Ureter (tissue), 1 donor: ENCODE data around the gene KCNAB1. TPM values are rescaled to one million over a fixed set of nuclear protein-coding genes. Genes with fewer than 3 reads are reported as not detected.

ENCODE experiments used
- DNase-seq: peaks from one replicate; pipeline ENCODE4 v3.0.0-alpha.2; 2020; ENCODE audit warnings: low spot score
- total RNA-seq: library from RNA; stranded (reverse); gene quantifications from one replicate; pipeline ENCODE4 v1.2.4, GENCODE V29; 2023
- donor health status: DM: yes; HTN: yes; CAD: no.

The KCNAB1 gene
- total RNA-seq, 1 donor from 2014 or later, result 9.1 TPM

DNA sequence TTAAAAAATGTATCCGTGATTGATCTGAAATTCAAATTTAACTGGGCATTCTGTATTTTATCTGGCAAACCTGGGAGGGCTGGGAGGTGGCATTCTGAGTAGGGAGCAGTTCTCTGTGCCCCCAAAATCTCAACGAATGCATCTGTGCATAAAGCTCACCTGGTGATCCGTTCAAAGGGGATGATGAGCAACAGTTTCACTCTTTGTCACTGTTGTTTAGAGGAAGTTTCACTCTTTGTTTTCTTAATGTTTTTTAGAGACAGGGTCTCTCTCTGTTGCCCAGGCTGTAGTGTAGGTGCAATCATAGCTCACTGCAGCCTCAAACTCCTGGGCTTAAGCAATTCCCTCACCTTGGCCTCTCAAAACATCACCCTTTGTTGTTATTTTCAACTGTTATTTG lies 247.8 kb downstream of the KCNAB1 start:
- DNase-seq, result no peak

DNA sequence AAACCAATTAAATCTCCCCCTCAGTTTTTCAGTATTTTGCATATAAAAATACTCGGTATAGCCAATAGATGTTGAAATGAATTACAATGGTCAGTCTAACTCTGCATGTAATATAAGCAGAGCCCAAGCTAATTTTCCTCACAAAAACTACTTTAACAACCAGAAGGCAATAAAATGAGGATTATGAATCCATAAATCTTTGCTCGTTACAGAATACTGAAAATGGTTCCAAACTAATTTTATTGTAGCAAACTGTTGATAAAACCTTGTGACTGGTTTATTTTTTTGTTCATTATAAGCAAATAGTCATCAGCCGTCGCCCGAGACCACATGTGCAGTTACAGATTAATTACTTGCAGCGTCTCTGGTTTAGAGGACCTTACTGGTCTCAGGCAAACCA lies 251.3 kb downstream of the KCNAB1 start:
- no peak for DNase-seq

DNA sequence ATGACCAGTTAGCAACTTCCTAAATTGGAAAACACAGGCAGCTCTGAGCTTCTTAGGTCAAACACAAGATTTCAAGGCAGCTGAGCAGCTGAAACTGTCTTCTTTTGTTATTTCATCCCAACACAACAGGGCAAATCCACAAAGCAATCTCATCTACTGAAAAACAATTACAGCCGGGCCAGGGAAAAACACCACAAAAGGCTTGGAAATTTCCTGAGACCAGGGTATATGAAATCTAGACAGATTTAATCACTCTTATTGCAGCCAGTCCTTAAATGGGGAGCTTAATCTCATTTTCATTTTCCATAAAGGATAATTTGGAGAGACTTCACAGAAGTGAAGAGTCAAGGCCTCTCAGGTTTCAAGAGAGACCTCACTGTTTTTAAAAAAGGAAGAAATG lies 252.7 kb downstream of the KCNAB1 start:
- no peak for DNase-seq

DNA sequence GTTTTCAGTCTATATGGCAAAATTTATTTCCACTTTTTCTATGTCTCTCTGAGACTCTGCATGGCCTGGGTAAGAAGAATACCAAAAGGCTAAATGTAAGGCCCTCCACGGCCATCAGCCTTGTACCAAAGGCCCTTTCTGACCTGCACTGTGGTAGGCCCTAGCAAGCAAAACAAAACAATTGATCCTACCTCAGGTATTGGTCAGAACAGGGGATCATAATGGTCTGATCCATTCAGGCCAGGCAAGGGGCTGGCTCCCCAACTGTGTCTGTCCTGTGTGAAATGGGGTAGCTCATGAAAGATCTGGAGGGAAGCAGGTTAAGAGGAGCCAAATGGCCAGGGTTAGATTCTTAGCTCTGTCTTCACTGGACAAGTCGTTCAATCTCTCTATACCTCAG lies 253.3 kb downstream of the KCNAB1 start:
- no peak for DNase-seq

DNA sequence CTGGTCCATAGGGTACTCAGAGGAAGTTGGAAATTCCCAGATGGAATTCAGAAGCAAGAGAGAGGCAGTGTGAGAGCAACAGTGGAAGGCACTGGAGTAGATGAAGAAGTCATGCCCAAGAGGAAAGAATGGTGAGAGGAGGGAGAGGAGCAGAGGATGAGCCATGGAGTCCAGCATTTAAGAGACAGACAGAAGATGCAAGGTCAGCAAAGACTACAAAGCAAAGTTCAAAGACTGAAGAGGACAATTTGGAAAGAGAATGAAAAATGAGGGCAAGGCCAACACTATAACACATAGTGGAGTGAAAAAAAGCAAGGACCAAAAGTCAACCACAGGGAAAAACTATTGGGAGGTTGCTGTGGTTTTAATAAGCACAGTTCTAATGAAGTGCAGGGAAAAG lies 255.8 kb downstream of the KCNAB1 start:
- DNase-seq, result no peak

DNA sequence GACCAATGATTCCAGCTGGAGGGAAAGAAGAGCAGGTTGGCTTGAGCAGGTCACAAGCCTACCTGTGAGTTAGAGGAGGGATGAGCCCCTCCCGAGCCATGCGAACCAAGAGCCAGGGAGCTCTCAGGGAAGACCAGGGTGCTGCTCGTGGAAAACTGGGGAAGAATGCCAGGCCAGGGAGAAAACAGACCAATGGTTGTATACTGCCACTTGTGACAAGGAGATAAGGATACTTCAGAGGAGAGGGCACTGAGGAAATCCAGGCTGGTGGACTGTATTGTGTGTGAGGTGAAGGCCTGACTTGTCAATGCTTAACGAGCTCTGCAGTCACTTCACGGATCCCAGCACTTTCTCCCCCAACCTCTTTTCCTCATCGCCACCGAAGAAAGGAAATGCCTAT lies 256.9 kb downstream of the KCNAB1 start:
- no peak for DNase-seq

DNA sequence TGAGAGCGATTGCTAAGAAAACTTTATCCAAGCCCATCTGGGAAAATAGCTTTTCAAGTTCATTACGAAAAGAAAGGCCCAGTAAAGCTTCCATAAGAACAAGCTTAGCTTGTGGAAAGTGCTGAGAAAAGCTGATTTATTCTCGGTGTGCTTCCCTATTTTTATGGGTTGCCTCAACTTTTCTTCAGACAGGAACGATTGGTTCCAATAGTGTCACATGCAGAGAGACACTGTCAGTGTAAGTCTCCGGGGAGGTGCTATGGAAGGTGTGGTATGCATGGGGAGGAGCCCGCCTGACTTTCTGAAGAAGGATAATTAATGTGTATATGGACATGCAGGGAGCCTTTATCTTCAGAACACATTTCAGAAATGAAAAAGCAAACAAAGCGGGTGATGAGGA lies 257.3 kb downstream of the KCNAB1 start:
- DNase-seq, result no peak

DNA sequence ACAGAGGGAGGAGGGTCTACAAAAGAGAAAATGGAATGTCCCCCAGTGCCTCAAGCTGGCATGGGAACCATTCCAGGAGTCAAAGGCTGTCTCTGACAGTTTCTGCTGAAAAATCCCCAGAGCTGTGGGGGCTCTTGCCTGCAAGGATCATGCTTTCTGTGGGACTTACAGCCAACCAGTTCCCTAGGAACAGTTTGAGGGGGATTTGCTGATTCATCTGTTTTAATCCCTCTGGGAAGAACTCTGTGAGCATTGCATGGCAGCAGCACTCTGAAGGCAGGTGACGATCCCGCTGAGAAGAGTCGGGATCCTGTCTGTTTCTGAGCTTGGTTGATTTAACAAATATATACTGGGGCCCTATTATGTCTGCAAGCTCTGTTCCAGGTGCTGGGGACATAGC lies 258.5 kb downstream of the KCNAB1 start:
- no peak for DNase-seq

DNA sequence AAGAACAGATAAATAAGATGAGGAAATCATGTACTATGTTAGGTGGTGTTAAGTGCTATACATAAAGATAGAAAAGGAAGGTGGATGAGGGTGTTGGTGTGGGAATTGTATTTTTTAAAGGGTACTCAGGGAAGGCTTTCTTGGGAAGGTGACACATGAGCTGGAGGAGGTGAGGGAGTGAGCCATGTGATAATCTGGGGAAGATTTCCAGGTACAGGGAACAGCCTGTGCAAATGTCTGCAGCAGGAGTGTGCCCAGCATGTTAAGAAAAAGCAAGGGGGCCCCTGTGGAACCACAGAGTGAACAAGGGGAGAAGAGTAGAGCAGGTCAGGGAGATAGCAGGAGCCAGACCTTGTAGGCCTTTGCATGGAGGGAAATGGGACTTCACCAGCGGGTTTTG lies 258.9 kb downstream of the KCNAB1 start:
- DNase-seq, result no peak

DNA sequence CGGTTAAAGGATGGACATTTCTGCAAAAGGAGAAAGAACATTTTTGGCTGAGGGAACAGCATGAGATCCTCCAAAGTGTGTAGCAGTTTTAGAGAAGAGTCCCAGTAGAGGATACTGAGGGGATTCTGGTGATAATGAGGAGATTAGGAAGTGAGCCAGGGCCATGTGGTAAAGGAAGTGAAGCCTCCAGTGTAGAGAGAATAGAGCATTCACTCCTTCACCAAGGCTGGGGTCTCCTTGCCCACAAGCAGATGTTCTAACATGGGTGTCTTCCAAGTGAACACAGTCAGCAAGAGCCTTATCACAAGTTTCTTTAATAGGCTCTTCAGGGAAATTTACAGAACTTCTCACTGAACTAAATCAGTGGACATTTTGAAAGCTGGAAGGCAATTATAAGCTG lies 260.9 kb downstream of the KCNAB1 start:
- DNase-seq, result no peak

DNA sequence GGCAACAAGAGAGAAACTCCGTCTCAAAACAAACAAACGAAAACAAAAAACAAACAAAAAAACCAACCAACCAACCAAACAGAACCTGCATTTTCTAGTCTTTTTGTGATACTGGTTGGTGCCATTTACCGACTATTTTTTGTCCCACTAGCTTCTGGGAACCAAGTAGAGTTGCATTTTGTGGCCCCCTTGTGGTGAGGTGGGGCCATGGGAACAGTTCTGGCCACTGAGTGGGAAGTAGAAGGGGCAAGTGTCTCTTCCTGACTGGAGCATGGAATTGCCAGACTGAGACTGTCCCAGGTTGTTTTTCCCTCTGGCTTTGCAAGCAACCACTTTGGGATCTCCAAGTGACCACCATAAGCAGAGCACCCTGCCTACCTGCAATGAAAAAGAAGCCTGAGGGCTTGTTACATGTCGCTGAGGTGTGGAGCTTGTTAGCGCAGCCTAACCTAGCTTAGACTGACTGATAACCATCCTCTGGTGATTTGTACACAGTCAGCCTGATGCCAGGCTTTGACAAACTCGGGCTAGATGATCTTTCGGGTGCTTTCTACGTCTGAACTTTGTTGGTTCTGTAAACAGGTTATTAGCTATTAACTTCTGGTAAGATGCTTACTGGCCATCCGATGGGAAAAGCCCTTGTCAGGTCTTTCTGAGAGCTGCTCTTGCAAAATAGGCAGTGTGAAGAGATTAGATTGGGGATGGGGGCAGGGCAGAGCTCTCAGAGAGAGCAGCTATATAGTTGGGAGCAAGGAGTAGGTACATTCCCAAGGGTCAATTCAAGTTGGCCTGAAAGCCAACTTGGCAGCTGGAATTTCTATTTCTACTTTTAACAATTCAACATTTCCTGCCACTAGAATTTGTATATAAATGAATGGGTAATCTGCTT lies 262.3 kb downstream of the KCNAB1 start:
- no peak for DNase-seq

DNA sequence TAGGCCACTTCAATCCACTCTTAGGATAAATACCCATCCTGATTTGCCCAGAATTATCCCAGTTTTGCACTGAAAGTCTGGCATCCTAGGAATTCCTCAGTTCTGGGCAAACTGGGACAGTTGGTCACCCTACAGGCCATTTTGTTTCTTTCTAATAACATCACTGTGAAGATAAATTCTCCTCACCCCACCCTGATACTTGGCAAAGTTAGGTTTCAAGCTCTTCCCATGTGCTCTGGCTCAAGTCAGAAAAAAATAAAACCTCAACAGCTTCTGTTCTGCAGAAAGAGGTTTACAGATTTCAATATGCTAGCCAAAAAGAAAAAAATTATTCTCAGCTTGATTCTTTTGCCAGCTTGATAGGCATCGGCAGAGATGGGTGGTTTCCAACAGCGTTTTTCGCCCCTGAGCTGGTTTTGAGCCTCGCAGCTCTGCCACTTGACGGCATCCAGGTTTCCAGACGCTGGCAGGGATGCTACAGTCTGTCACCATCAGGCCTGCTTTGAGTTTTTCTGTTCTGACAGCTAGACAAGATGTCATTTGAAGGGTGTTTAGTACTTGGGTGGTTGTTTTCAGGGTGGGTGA lies 263.2 kb downstream of the KCNAB1 start:
- no peak for DNase-seq

DNA sequence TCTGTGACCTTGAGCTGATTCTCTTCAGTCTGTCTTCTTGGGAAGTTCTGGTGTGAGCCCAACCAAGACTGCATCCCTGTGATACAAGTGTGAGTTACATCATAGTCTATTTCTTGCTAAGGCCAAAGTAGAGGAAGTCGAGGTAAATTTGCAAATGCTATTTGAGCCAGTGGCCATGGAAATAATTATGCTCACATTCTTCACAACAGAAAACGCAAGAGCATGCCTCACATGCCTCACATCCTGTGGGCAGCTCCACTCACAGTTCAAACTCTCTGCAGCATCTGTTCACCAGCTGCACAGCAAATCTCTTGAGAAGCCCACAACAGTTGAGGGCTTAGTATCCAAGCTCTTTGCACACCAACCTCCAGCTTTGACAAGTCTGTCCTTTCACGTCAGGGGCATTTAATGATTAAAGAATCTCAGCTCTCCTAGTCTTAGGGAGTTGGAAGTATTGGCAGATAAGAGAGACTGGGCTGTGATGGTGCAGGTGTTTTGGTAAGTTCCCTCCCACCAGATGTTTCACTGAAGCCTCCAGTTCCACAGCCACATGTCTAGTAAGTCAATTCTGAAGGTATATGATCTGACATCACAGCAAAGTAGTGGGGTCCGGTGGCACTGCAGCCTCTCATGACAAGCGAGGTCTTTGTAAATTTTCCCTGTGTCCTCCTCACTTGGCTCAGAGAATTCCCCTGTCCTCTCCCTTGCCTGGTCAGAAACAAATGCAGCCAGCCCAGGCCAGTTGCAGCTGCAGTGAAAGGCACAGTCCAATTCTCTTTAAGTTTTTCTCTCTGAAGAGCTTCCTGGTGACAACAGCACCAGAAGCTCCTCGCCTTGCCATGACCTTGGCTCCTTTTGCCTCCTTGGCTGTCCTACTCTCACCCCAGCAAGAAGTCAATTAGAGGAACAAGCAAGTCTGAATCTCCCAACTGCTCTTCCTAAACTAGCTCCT lies 268.4 kb downstream of the KCNAB1 start:
- DNase-seq, result no peak

DNA sequence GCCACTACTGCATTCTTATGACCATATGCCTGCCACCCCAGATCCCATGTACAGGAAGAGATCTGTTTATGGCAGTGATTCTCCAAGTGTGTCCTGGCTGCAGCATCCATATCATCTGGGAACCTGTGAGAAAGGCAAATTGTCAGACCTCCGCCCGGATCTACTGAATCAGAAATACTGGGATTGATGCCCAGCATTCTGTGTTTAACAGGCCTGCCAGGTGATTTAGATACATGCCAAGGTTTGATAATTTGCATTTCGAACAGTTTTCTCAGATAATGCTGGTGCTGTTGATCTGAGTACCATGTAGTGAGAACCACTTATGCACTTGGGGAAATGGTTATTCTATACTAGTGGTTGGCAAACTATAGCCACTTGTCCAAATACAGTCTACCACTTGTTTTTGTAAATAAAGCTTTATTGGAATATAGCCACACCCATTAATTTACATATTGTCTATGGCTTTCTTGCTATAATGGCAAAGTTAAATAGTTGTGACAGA lies 269.1 kb downstream of the KCNAB1 start:
- no peak for DNase-seq

DNA sequence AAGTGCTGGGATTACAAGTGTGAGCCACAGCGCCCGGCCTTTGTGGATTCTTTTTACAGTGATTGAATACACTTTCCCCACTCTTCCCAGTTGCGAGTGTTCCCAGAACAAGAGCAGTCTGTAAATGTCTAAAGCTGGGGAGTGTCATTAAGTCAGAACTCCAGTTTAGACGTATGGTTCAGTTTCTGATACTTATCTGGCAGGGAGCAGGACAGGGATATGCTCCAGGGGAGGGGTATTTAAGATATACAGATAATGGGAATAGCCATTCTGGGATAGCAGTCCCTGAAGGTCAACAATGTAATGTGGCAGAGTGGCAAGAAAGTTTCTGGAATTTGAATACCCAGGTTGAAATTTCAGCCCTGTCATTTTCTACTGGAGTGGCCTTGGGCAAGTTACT lies 270.5 kb downstream of the KCNAB1 start:
- DNase-seq, result no peak

DNA sequence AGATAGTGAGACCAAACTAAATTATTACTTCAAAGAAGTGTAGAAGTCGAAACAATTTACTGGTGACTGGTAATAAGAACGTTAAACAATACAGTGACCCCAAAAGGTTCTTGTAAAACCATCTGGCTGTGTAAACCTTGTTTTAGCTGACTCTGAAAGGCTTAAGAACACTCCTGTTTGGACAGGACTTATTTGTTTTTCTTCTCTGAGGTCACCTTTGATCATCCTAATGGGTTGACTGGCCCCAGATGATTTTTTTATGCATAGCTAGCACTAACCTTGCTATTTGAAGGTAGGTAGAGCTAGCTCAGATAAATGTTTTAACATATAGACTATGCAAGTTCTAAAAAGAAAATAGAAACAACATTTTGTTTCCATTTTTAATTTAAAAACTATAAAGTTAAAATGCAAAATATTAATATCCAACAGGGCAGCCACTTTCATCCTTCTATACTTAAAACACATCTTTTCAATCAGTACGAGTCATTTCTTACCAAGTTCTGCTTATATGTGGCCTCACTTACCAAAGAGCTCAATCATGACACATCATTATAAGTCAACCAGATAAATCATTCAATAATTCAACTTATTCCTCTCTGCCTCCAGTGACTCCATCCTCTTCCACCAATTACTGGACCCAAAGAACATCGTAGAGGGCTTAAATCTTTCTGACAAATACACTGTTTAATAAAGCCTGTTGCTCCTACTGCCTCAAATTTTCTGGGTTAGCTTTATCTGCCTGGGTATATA lies 275.8 kb downstream of the KCNAB1 start:
- DNase-seq, result no peak

DNA sequence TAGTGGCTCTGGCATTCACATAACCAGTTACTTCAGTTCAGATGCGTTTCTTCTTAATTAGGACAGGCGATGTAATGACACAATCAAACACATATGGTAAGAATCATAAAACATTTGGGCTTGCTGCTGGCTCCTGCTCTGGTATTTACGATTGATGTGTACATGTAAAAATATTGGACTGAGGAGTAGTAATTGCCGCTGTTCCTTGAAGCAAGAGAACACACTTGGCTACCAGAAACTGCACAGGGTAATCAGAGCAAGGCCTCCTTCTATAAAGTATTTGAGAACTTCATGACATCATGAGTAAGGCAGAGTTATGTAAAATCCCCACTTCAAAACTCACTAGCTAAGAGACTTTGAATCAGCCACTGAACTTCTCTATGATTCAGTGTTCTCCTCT lies 276.5 kb downstream of the KCNAB1 start:
- no peak for DNase-seq

DNA sequence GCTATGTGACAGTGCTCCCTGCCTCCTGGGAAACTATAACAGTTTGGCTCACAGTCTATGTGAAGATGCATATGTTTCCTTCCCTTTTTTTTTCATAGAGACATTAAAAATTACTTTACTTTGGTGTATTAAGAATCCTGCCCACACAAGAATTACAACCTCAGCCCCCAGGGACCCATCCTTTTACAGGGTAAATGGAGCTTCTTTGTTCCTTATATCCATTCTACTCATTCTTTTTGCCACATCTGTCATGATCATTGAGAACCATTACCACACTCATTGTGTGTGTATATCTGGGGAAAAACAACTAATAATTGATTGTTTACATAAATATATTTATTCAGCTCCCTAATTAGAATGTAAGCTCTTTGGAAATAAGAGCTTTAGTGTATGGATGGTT lies 277.2 kb downstream of the KCNAB1 start:
- DNase-seq, result no peak

DNA sequence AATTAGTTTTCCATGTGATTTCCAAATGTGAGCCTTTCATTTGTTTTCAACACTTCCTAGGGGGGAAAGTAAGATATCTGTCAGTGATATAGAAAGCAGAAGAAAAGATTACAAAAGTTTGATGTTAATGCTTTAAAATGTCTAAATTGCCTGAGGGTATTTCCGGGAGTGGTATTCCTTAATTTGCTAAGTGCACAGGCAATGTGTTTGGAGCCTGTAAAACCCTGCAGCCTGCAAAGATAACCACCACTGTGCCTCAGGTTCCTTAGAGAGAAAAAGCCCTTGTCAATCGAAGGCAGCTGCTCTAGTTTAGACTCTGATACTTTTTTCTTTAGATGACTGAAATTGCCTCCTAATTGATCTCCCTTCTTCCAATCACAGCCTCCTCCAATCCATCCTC lies 279.7 kb downstream of the KCNAB1 start:
- no peak for DNase-seq

DNA sequence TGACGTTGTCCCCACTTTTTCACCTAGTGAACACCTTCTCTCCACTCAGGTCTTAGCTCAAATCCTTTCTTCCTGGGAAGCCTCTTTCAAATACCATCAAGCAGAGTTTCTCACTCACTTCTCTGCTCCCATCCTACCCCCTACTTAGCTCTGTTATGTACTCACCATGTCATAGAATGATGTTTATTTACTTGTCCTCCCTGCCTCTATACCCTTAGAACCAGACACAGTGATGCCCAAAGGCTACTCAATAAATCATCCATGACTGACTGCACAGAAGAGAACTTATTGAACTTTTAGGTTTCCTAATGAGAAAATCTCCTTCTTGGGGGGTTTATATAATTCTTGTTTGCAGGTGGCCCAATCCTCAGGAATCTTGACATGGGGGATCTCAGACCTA lies 280.4 kb downstream of the KCNAB1 start:
- no peak for DNase-seq

DNA sequence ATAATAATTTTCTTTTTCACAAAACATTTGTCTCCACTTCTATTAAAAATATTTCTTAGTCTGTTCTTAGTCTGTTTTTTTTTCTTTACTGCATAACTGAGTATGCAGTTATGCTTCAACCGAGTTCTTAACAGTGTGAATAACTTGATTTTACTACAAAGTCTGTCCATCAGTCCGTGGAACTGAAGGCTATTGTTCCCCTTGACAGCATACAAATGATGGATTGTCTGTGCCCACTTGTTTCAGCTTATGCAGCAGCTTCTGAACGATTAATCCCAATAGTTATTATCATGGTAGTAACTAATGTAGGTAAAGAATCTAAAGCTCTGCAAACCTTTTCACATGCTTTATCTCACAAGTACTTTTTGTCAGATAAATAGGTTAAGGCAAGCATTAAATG lies 283.8 kb downstream of the KCNAB1 start:
- DNase-seq, result no peak

DNA sequence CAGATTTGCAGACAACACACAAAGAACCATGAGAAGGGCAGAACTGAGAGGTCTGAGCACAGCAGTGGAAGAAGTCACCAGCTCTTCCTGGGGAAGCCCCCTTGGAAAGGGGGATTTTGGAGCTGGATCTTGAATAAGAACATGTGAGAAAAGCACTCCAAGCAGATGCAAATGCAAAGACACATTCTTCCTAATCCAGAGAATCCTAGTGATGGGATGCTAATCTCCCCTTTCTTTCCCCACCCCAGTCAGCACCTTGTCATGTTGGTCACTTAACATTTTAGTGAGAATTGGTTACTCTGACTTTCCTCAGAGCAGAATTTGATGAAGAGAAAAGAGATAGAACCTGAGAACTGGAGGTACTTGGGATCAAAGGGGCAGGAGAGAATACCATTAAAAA lies 286.0 kb downstream of the KCNAB1 start:
- DNase-seq, result no peak
